Measurements from ENCODE around the gene NTRK3. TPM values are rescaled to one million over a fixed set of nuclear protein-coding genes. Genes with fewer than 3 reads are reported as not detected.

The NTRK3 gene
- total and polyA plus RNA-seq, 2 of the 8 experiments (the other 6 are each of a cell fraction or from before 2014, with no cell fraction given), result 4.5 to 6.8 TPM

- H3K36me3 ChIP-seq (ENCODE audit: control insufficient read depth in 2 of 4, insufficient read depth in 4 of 4, low read length in 3 of 4), result no peaks in the 10 kb centered on the region
- H2BK120ac ChIP-seq (replicated peaks; ENCODE audit: low read depth, low read length), result no peak overlapping the region
- H3K23me2 ChIP-seq (ENCODE audit: low read depth, low read length), result no peaks in the 10 kb centered on the region
- H3K18ac ChIP-seq (ENCODE audit: extremely low read depth, low read length), result no peak overlapping the region
- no peak overlapping the region for H2BK5ac ChIP-seq (ENCODE audit: low read depth, low read length)
- ChIA-PET CTCF (ENCODE audit: partially characterized antibody) (interaction anchor here (0.6 to 8.9 kb wide), 6 partner anchors 8 to 44 kb away, joined by 3 to 53 read pairs (median 8); no protein-coding TSS in a partner anchor), POLR2A (ENCODE audit: partially characterized antibody) (no interaction called here)
- no peaks in the 10 kb centered on the region for H4K20me1 ChIP-seq (replicated peaks in 1 of 2; ENCODE audit: control insufficient read depth in 1 of 2, insufficient read depth in 2 of 2, low read length in 2 of 2)
- H2BK20ac ChIP-seq (ENCODE audit: low read length), result no peak overlapping the region
- H2BK15ac ChIP-seq (ENCODE audit: low read length), result no peak overlapping the region
- DNase-seq (ENCODE audit: low read depth in 1 of 2, low spot score in 2 of 2) (no peak), FAIRE-seq (no peak)
- no peak overlapping the region for H3K4me2 ChIP-seq (ENCODE audit: insufficient read depth in 1 of 2, low read depth in 2 of 2, low read length in 2 of 2)
- no peak overlapping the region for H2AFZ ChIP-seq (ENCODE audit: low read length)
- H3K79me1 ChIP-seq (ENCODE audit: low read depth, low read length), result no peaks in the 10 kb centered on the region
- H3K56ac ChIP-seq (replicated peaks; ENCODE audit: insufficient read length, low read depth, low read length), result no peak overlapping the region
- no peaks in the 10 kb centered on the region for H3K9me3 ChIP-seq (ENCODE audit: insufficient read depth in 2 of 2, low read depth in 1 of 2, low read length in 1 of 2)
- 82% methylated on average over 14 of the region's 16 CpGs; no CpG with 5 or more reads in 1 of the 2 experiments for WGBS, 2 experiments (ENCODE audit: extremely low coverage in 1 of 2, insufficient coverage in 1 of 2, insufficient read length in 1 of 2, insufficient replicate concordance in 2 of 2, low coverage in 1 of 2, low lambda C conversion rate in 2 of 2, missing lambda C conversion rate in 1 of 2)
- no peak overlapping the region for H3K4me3 ChIP-seq (ENCODE audit: extremely low read depth in 1 of 4, insufficient read depth in 2 of 4, low read depth in 3 of 4, low read length in 4 of 4)
- H2AK5ac ChIP-seq (ENCODE audit: low read depth, low read length), result no peak overlapping the region
- H4K8ac ChIP-seq (ENCODE audit: extremely low read depth, insufficient read depth, low read length), result no peak overlapping the region; the same call in 1 of the 2 replicates
- H4K91ac ChIP-seq (replicated peaks; ENCODE audit: insufficient read length, low read length), result no peak overlapping the region
- peaks cover 0 to 5% (median under 1%) of the 10 kb centered on the region in 4 experiments; a peak in 2 of 7 replicates for H3K4me1 ChIP-seq (replicated peaks in 1 of 4; ENCODE audit: control insufficient read depth in 3 of 4, insufficient read depth in 4 of 4, low read length in 3 of 4)
- no peak overlapping the region for H3K9ac ChIP-seq (replicated peaks in 1 of 4; ENCODE audit: extremely low read depth in 1 of 4, low read depth in 3 of 4, low read length in 3 of 4)
- no peaks in the 10 kb centered on the region for H3K79me2 ChIP-seq (ENCODE audit: control insufficient read depth in 1 of 2, insufficient read depth in 2 of 2, low read length in 2 of 2)
- H3K4ac ChIP-seq (replicated peaks; ENCODE audit: insufficient read length, low read depth, low read length), result no peak overlapping the region
- H3K14ac ChIP-seq (ENCODE audit: insufficient read length), result no peak overlapping the region
- no peak overlapping the region for H3K27ac ChIP-seq (ENCODE audit: low read depth, low read length)
- H2BK12ac ChIP-seq (ENCODE audit: low read depth, low read length), result no peak overlapping the region
- H3K27me3 ChIP-seq (replicated peaks in 1 of 4; ENCODE audit: control insufficient read depth in 3 of 4, extremely low read depth in 1 of 4, insufficient read depth in 3 of 4, low read length in 3 of 4), result no peaks in the 10 kb centered on the region; a peak in 1 of 7 replicates
- no peak overlapping the region for H3K23ac ChIP-seq (ENCODE audit: insufficient read length)
- no peak overlapping the region for H4K5ac ChIP-seq (ENCODE audit: insufficient read length, low read depth, low read length)
- no peak for TF ChIP-seq RAD21 (IDR thresholded peaks at IDR 0.05 in 1 of 2, conservative IDR thresholded peaks at IDR 0.05 in 1 of 2; ENCODE audit: low read depth in 2 of 2, low read length in 2 of 2)
Measured at GRCh38 chr15:88215066-88215648, 41.4 kb downstream of the NTRK3 start.
